AG08395 (cell line): ENCODE measurements around the gene C10orf105.

ENCODE experiments used
- DNase-seq: peaks from one replicate; pipeline ENCODE4 v3.0.0; 2012; ENCODE audit warnings: mixed read lengths, low spot score

The C10orf105 gene

GRCh38 chr10:71697938-71698709, 21.5 kb downstream of the C10orf105 start:
- DNase-seq: no peak

- DNase-seq: peak; percentile 72
Observed at GRCh38 chr10:71696628-71697326, 22.8 kb downstream of the C10orf105 start.

- DNase-seq: no peak
Observed at GRCh38 chr10:71695502-71696476, 23.8 kb downstream of the C10orf105 start.

GRCh38 chr10:71694567-71694968, 25.0 kb downstream of the C10orf105 start:
- no peak for DNase-seq

GRCh38 chr10:71694039-71694501, 25.5 kb downstream of the C10orf105 start:
- DNase-seq: no peak

- no peak for DNase-seq
Observed at GRCh38 chr10:71693377-71693776, 26.2 kb downstream of the C10orf105 start.

- no peak for DNase-seq
Observed at GRCh38 chr10:71692598-71693306, 26.8 kb downstream of the C10orf105 start.

GRCh38 chr10:71691405-71691804, 28.2 kb downstream of the C10orf105 start:
- DNase-seq: no peak

- DNase-seq: no peak
Observed at GRCh38 chr10:71690094-71690720, 29.4 kb downstream of the C10orf105 start.

- no peak for DNase-seq
Observed at GRCh38 chr10:71688256-71688655, 31.3 kb downstream of the C10orf105 start.

GRCh38 chr10:71687480-71687879, 32.1 kb downstream of the C10orf105 start:
- DNase-seq: no peak

GRCh38 chr10:71687077-71687476, 32.5 kb downstream of the C10orf105 start:
- DNase-seq: no peak

- DNase-seq: no peak
Observed at GRCh38 chr10:71685554-71686232, 33.9 kb downstream of the C10orf105 start.

- DNase-seq: no peak
Observed at GRCh38 chr10:71684356-71685173, 35.0 kb downstream of the C10orf105 start.

- no peak for DNase-seq
Observed at GRCh38 chr10:71683301-71683700, 36.3 kb downstream of the C10orf105 start.

GRCh38 chr10:71681977-71682376, 37.6 kb downstream of the C10orf105 start:
- DNase-seq: no peak

- no peak for DNase-seq
Observed at GRCh38 chr10:71679425-71679824, 40.2 kb downstream of the C10orf105 start.

GRCh38 chr10:71678057-71678805, 41.3 kb downstream of the C10orf105 start:
- DNase-seq: no peak

GRCh38 chr10:71677261-71677660, 42.3 kb downstream of the C10orf105 start:
- no peak for DNase-seq
